Suppressor macrophage (primary cell): ENCODE results near the gene GRIK2.
"Not testable (repeated sequence)": the region's sequence is repeated elsewhere in the genome, so short reads cannot be mapped to it uniquely, and the experiment has no call there.

Source experiments
- DNase-seq, 4 experiments: peaks; one replicate each; pipeline ENCODE4 v3.0.0-alpha.2; 2020 to 2022

The GRIK2 gene

GRCh38 chr6:102039441-102039840 is 645.9 kb downstream of the GRIK2 start:
- no peak for DNase-seq

GRCh38 chr6:102051001-102051400 is 657.5 kb downstream of the GRIK2 start:
- no peak for DNase-seq

DNA sequence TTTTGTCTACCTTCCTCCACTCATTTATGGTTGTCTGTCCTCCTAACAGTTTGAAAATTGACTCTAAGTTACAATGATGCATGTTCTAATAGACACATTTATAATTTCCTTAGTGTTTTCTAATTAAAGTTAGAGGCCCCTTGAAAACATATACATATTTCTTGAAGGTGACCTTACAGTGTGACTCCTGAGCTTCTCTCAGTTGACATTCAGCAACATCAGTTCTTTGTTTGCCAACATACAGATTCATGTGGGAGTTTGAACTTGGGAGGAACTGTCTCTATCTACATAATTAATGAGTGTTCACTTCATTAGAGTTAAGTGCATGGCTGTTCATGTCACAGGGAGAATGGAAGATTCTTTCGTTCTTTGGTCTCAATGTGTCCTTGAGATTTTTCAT is 658.2 kb downstream of the GRIK2 start:
- DNase-seq: no peak

- no peak for DNase-seq
These were observed 670.6 kb downstream of the GRIK2 start for GRCh38 chr6:102064142-102064541.

GRCh38 chr6:102066301-102066700 is 672.8 kb downstream of the GRIK2 start:
- DNase-seq: no peak

DNA sequence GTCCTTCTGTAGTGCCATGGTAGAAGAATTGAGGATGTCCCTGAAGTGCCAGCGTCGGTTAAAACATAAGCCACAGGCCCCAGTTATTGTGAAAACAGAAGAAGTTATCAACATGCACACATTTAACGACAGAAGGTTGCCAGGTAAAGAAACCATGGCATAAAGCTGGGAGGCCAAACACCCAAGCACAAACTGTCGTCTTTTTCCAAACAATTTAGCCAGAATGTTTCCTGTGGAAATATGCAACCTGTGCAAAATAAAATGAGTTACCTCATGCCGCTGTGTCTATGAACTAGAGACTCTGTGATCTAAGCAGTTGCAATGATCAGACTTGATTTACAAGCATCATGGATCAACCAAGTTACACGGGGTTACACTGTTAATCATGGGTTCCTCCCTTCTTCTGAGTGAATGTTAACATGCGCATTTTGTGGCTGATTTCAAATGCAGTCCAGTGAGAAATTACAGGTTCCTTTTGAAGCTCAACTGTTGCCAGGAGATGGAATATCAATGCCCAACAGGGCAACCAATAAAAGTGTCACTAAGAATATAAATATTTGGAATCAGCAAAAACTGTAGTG is 674.9 kb downstream of the GRIK2 start:
- no peak for DNase-seq

GRCh38 chr6:102075539-102075938 is 682.0 kb downstream of the GRIK2 start:
- no peak for DNase-seq

GRCh38 chr6:102085257-102085656 is 691.7 kb downstream of the GRIK2 start:
- DNase-seq: no peak

GRCh38 chr6:102088160-102088559 is 694.7 kb downstream of the GRIK2 start:
- not testable (repeated sequence) for DNase-seq

GRCh38 chr6:102114402-102114801 is 720.9 kb downstream of the GRIK2 start:
- peak in 1 of 4 experiments; percentile 1 for DNase-seq

DNA sequence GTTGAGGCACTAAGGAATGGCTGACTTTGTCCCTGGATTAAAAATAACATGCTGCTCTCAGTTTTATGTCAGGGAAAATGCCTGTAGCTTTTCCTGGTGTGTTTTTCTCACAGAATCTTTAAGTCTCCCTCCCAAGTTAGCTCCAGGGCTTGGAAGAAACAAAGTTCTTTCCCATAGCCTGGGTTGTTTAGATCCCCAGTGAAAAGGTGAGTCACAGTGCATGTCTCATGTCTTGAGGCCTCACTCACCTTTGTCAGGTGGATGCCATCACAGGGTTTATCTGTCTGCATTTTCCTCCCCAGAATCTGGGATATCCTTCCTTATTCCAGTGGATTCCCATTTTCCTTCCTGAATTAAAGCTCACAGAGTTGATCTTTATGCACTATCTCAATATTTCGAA is 722.4 kb downstream of the GRIK2 start:
- DNase-seq: no peak

GRCh38 chr6:102118034-102118433 is 724.5 kb downstream of the GRIK2 start:
- DNase-seq: no peak
